Mesothelial cell of epicardium (in vitro differentiated cells): Measurements from ENCODE around the gene ST6GALNAC2. TPM values are rescaled to one million over a fixed set of nuclear protein-coding genes. Genes with fewer than 3 reads are reported as not detected.
"Not testable (repeated sequence)": the region's sequence is repeated elsewhere in the genome, so short reads cannot be mapped to it uniquely, and the experiment has no call there.

ENCODE experiments used
- DNase-seq, 2 experiments: peaks; one replicate each; pipeline ENCODE4 v3.0.0; 2021; ENCODE audit warnings: low spot score in 2 of 2; ENCODE audit not compliant: unreplicated experiment in 2 of 2
- H3K27ac Mint-ChIP-seq: 2 replicates; pipeline ENCODE4 v1.8.0; 2021; ENCODE audit warnings: mixed read lengths
- H3K27me3 Mint-ChIP-seq: 2 replicates; pipeline ENCODE4 v1.8.0; 2021; ENCODE audit warnings: low read depth, mixed read lengths
- H3K36me3 Mint-ChIP-seq: 2 replicates; pipeline ENCODE4 v1.8.0; 2021; ENCODE audit warnings: mixed read lengths
- H3K4me1 Mint-ChIP-seq: 2 replicates; pipeline ENCODE4 v1.8.0; 2021; ENCODE audit warnings: mixed read lengths
- H3K4me3 Mint-ChIP-seq: 2 replicates; pipeline ENCODE4 v1.8.0; 2021; ENCODE audit warnings: mild to moderate bottlenecking, moderate library complexity, mixed read lengths
- H3K9me3 Mint-ChIP-seq: 2 replicates; pipeline ENCODE4 v1.8.0; 2021; ENCODE audit warnings: mixed read lengths
- total RNA-seq: library from RNA; stranded (reverse); gene quantifications from 3 replicates; pipeline ENCODE4 v1.2.1, GENCODE V29; 2021
- TF ChIP-seq, protein P1 (sequence below): fragments of 200-600 bp; sonication (generic); IDR thresholded peaks from one replicate; pipeline ENCODE4 v1.5.0; 2021; ENCODE audit warnings: antibody characterized with exemption; ENCODE audit not compliant: unreplicated experiment

The ST6GALNAC2 gene
- total RNA-seq, 1 donor from 2014 or later, result 1.3 TPM

DNA sequence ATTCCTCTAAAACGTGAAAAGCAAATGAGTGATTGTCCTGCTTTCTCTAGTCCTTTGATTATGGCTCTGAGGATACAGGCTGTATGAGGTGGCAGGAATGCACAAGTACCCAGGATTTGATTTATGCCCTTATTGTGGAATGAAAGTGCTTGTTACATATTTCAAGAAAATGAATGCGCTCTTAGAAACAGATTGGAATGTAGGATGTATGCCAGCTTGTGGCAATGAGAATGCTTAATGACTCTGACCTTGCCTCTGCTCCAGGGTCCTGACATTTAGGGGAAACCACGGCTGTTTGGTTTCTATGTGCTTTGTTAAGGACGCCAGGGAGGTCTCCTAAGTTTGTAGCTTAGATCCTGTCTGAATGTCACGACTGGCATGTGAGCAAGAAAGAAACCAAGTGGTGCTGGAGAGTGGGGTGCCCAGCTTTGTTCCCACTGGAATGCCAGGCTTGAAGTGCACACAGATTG lies 23.8 kb downstream of the ST6GALNAC2 start:
- H3K27ac Mint-ChIP-seq, result peak overlapping the region; percentile 78
- H3K4me3 Mint-ChIP-seq, result peak overlapping the region; percentile 4
- no peaks in the 10 kb centered on the region for H3K27me3 Mint-ChIP-seq
- peaks cover 24% of the 10 kb centered on the region for H3K36me3 Mint-ChIP-seq
- TF ChIP-seq, protein P1, sequence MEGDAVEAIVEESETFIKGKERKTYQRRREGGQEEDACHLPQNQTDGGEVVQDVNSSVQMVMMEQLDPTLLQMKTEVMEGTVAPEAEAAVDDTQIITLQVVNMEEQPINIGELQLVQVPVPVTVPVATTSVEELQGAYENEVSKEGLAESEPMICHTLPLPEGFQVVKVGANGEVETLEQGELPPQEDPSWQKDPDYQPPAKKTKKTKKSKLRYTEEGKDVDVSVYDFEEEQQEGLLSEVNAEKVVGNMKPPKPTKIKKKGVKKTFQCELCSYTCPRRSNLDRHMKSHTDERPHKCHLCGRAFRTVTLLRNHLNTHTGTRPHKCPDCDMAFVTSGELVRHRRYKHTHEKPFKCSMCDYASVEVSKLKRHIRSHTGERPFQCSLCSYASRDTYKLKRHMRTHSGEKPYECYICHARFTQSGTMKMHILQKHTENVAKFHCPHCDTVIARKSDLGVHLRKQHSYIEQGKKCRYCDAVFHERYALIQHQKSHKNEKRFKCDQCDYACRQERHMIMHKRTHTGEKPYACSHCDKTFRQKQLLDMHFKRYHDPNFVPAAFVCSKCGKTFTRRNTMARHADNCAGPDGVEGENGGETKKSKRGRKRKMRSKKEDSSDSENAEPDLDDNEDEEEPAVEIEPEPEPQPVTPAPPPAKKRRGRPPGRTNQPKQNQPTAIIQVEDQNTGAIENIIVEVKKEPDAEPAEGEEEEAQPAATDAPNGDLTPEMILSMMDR, result no peak
- DNase-seq, result no peak
- H3K9me3 Mint-ChIP-seq, result no peaks in the 10 kb centered on the region
- peaks cover 53% of the 10 kb centered on the region for H3K4me1 Mint-ChIP-seq

DNA sequence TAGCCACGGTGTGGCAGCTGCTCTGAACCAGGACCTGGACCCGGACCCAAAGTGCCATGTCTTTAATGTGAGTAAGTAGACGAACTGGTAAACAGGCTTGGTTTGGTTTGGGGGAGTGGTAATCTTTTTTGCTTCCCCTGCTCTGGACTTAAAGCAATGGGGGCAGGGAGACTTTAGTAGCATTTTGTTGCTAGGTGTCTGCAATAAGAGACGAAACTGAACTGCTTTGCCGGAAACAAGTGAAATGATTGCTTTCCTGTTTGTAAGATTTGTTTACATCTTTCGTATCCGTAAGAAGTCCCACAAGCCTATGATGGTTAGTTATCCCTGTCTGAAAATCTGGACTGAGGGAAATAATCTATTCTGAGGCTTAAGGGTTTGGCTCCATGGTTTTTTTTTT lies 24.3 kb downstream of the ST6GALNAC2 start:
- Mint-ChIP-seq H3K4me1 (peaks cover 58% of the 10 kb centered on the region), H3K27ac (peak overlapping the region; percentile 78), H3K36me3 (peaks cover 24% of the 10 kb centered on the region), H3K4me3 (peak overlapping the region; percentile 4), H3K27me3 (no peaks in the 10 kb centered on the region), H3K9me3 (no peaks in the 10 kb centered on the region)
- DNase-seq, result no peak
- TF ChIP-seq, protein P1, result no peak

DNA sequence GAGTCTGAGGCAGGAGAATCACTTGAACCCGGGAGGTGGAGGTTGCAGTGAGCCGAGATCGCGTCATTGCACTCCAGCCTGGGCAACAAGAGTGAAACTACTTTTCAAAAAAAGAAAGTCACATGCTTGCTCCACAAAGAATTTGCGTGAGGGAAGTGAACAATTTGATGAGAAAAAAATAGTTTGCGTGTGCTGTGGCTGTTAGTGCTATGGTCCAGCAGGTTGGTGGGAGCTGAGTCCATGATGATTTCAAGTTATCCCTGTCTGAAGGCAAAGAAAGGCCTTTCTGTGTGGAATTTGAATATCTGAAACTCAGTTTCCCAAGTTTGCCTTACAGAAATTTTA lies 24.8 kb downstream of the ST6GALNAC2 start:
- H3K36me3 Mint-ChIP-seq, result peaks cover 19% of the 10 kb centered on the region
- no peak for DNase-seq
- no peaks in the 10 kb centered on the region for H3K9me3 Mint-ChIP-seq
- no peaks in the 10 kb centered on the region for H3K27me3 Mint-ChIP-seq
- H3K4me3 Mint-ChIP-seq, result no peak overlapping the region
- peaks cover 58% of the 10 kb centered on the region for H3K4me1 Mint-ChIP-seq
- H3K27ac Mint-ChIP-seq, result peak overlapping the region; percentile 61
- TF ChIP-seq, protein P1, result no peak

DNA sequence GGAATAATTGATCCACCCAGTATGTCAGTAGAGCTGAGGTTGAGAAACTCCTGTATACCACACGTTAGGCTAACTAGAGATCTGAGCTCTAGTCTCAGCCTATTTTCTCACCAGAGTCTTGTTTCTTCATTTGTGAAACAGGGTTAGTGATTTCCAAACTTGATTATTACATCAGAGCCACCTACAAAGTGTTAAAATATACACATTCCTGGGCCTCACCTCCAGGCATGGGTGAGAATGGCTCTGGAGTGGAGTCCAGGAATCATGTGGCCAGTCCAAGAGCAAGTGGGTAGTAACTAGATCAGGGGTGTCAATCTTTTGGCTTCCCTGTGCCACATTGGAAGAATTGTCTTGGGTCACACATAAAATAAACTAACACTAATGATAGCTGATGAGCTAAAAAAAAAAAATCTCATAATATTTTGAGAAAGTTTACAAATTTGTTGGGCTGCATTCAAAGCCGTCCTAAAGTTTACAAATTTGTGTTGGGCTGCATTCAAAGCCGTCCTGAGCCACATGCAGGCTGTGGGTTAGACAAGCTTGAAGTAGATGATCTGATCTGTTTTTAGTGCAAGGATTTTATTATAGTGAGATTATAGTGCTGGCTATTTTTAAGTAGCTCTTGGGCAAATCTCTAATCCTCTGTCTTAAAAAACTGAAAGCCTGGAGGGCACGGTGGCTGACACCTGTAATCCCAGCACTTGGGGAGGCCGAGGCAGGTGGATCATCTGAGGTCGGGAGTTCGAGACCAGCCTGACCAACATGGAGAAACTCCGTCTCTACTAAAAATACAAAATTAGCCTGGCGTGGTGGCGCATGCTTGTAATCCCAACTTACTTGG lies 25.4 kb downstream of the ST6GALNAC2 start:
- H3K9me3 Mint-ChIP-seq, result no peaks in the 10 kb centered on the region
- DNase-seq, result no peak
- TF ChIP-seq, protein P1, result no peak
- peaks cover 14% of the 10 kb centered on the region for H3K36me3 Mint-ChIP-seq
- H3K27ac Mint-ChIP-seq, result peak overlapping the region; percentile 61
- H3K4me1 Mint-ChIP-seq, result peaks cover 60% of the 10 kb centered on the region
- H3K4me3 Mint-ChIP-seq, result peak overlapping the region; percentile 18
- no peaks in the 10 kb centered on the region for H3K27me3 Mint-ChIP-seq

DNA sequence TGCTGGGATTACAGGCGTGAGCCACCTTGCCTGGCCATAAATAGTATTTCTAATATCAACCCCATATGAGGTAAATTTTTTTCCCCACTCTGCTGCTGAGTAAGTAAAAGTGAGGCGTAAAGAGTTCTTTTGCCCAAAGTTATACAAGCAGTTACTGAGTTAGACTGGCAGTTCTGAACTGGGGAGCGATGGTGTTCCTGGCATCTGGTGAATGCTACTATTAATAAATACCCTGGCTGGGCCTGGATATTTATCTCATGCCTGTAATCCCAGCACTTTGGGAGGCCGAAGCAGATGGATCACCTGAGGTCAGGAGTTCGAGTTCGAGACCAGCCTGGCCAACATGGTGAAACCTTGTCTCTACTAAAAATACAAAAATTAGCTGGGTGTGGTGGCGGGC lies 26.2 kb downstream of the ST6GALNAC2 start:
- Mint-ChIP-seq H3K4me1 (peaks cover 58% of the 10 kb centered on the region), H3K27ac (peak overlapping the region; percentile 99), H3K36me3 (peaks cover 12% of the 10 kb centered on the region), H3K4me3 (peak overlapping the region; percentile 94)
- not testable (repeated sequence) for H3K9me3 Mint-ChIP-seq, DNase-seq, H3K27me3 Mint-ChIP-seq

DNA sequence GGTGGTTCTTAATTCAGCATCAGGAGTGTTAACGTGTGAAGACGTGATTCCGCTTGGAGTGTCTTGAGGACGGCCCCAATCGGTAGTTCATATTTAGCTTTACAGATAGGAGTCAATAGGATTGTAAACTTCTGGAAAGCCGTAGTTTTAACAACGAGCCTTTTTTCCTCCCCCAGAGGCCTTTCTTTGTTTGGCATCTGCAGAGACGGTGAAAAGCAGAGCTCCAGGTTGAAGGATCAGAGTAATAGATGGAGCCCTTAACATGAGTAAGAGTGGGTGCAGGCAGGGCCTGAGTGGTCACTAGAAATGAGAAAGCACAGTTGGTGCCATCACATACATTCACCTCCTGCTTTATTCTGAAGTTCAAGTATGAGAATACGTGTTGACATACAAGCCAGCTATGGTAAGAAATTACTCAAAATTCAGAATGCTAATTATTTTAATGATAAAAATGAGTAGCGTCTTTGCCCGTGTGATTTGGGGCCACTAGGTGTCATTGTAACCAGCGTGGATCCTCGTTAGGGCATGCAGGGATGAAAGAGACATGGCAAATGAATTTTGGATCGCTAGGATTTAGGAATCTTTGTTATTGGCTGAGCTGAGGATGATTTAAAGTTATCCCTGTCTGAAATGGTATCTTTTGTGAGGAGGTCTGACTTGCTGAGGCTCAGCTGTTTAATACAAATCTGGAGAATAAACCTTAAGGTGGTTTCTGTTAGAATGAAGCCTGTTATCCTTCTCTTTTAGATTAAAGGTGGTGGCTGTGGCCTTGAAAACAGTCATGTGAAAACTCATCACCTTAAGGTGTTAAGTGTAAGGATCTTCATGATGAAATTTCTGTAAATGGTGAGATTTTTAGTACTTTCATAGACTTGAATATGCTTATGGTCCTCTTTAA lies 27.2 kb downstream of the ST6GALNAC2 start:
- Mint-ChIP-seq H3K36me3 (peaks cover 12% of the 10 kb centered on the region), H3K4me1 (peaks cover 58% of the 10 kb centered on the region), H3K27ac (peak overlapping the region; percentile 99), H3K9me3 (no peaks in the 10 kb centered on the region), H3K27me3 (no peaks in the 10 kb centered on the region), H3K4me3 (peak overlapping the region; percentile 94)
- DNase-seq, result no peak
- TF ChIP-seq, protein P1, result no peak
